BE2C (cell line): ENCODE measurements around the gene EPS8L2.

Source experiments
- DNase-seq: peaks from one replicate; pipeline ENCODE4 v3.0.0-alpha.2; 2020
- H3K27me3 ChIP-seq: fragments of 250-450 bp; sonication (Bioruptor Pico); 2 replicates; pipeline ENCODE4 v1.5.1; 2020; ENCODE audit warnings: mild to moderate bottlenecking
- H3K36me3 ChIP-seq: fragments of 250-450 bp; sonication (Bioruptor Pico); 2 replicates; pipeline ENCODE4 v1.5.1; 2020; ENCODE audit warnings: mild to moderate bottlenecking
- H3K4me1 ChIP-seq: fragments of 250-450 bp; sonication (Bioruptor Pico); 2 replicates; pipeline ENCODE4 v1.5.1; 2020
- H3K4me3 ChIP-seq: 2 replicates; pipeline ENCODE4 v1.5.1; 2011; ENCODE audit warnings: low read depth, low read length
- H3K9me3 ChIP-seq: fragments of 250-450 bp; sonication (Bioruptor Pico); 2 replicates; pipeline ENCODE4 v1.5.1; 2020
- TF ChIP-seq, protein P1 (sequence below): IDR thresholded peaks from 2 replicates; pipeline ENCODE4 v1.5.1; 2012; ENCODE audit warnings: mild to moderate bottlenecking, low read depth, low read length

EPS8L2 gene

DNA sequence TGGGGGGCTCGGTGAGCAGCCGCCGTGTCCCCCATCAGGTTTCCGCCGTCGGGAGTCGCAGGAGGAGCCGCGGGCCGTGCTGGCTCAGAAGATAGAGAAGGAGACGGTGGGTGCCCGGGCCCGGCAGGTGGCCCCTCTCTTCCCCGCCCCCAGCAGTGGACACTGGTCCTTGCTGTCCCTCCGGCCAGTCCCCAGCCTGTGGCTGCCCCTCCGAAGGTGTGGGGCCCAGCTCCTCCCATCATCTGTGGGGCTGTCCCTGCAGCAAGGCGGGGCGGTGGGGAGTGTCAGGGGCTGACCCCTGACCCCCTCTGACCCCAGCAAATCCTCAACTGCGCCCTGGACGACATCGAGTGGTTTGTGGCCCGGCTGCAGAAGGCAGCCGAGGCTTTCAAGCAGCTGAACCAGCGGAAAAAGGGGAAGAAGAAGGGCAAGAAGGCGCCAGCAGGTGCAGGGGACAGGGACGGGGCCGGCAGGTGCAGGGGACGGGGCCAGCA lies 15.3 kb downstream of the EPS8L2 start:
- H3K9me3 ChIP-seq, result no peaks in the 10 kb centered on the region
- DNase-seq, result no peak
- no peaks in the 10 kb centered on the region for H3K4me1 ChIP-seq
- H3K27me3 ChIP-seq, result peaks cover 48% of the 10 kb centered on the region
- no peaks in the 10 kb centered on the region for H3K36me3 ChIP-seq
- TF ChIP-seq, protein P1, sequence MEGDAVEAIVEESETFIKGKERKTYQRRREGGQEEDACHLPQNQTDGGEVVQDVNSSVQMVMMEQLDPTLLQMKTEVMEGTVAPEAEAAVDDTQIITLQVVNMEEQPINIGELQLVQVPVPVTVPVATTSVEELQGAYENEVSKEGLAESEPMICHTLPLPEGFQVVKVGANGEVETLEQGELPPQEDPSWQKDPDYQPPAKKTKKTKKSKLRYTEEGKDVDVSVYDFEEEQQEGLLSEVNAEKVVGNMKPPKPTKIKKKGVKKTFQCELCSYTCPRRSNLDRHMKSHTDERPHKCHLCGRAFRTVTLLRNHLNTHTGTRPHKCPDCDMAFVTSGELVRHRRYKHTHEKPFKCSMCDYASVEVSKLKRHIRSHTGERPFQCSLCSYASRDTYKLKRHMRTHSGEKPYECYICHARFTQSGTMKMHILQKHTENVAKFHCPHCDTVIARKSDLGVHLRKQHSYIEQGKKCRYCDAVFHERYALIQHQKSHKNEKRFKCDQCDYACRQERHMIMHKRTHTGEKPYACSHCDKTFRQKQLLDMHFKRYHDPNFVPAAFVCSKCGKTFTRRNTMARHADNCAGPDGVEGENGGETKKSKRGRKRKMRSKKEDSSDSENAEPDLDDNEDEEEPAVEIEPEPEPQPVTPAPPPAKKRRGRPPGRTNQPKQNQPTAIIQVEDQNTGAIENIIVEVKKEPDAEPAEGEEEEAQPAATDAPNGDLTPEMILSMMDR, result no peak
- no peak overlapping the region for H3K4me3 ChIP-seq

DNA sequence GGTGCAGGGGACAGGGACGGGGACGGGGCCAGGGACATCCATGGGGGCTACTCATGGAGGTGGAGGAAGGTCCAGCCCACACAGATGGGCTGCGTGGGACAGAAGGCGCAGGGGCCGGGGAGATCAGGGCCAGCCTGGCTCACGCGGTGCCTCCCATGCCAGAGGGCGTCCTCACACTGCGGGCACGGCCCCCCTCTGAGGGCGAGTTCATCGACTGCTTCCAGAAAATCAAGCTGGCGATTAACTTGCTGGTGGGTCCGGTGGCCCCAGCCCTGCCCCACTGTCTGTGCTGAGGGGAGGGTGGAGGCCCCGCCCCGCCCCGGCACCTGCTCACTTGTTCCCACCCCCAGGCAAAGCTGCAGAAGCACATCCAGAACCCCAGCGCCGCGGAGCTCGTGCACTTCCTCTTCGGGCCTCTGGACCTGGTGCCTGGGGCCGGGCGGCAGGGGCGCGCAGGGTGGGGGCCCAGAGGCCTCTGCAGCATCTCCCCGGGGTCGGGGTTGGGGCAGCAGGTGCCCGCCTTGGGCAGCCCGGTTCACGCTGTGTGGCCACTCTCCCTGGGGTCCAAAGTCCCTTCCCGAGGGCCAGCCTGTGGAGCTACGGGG lies 15.8 kb downstream of the EPS8L2 start:
- H3K27me3 ChIP-seq, result peaks cover 52% of the 10 kb centered on the region
- no peaks in the 10 kb centered on the region for H3K4me1 ChIP-seq
- H3K9me3 ChIP-seq, result no peaks in the 10 kb centered on the region
- H3K36me3 ChIP-seq, result no peaks in the 10 kb centered on the region
- TF ChIP-seq, protein P1, result no peak
- DNase-seq, result no peak
- H3K4me3 ChIP-seq, result no peak overlapping the region

DNA sequence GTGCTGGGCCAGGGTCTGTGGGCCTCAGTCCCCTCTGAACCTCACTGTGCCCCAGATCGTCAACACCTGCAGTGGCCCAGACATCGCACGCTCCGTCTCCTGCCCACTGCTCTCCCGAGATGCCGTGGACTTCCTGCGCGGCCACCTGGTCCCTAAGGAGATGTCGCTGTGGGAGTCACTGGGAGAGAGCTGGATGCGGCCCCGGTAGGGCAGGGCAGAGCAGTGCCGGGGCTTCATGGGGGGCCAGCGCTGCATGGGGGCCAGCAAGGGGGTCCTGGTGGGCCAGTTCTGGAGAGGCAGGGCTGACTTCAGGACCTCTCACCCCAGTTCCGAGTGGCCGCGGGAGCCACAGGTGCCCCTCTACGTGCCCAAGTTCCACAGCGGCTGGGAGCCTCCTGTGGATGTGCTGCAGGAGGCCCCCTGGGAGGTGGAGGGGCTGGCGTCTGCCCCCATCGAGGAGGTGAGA lies 16.3 kb downstream of the EPS8L2 start:
- TF ChIP-seq, protein P1, result no peak
- Histone ChIP-seq H3K4me1 (no peaks in the 10 kb centered on the region), H3K9me3 (no peaks in the 10 kb centered on the region), H3K27me3 (peaks cover 52% of the 10 kb centered on the region), H3K36me3 (no peaks in the 10 kb centered on the region), H3K4me3 (no peak overlapping the region)
- no peak for DNase-seq

DNA sequence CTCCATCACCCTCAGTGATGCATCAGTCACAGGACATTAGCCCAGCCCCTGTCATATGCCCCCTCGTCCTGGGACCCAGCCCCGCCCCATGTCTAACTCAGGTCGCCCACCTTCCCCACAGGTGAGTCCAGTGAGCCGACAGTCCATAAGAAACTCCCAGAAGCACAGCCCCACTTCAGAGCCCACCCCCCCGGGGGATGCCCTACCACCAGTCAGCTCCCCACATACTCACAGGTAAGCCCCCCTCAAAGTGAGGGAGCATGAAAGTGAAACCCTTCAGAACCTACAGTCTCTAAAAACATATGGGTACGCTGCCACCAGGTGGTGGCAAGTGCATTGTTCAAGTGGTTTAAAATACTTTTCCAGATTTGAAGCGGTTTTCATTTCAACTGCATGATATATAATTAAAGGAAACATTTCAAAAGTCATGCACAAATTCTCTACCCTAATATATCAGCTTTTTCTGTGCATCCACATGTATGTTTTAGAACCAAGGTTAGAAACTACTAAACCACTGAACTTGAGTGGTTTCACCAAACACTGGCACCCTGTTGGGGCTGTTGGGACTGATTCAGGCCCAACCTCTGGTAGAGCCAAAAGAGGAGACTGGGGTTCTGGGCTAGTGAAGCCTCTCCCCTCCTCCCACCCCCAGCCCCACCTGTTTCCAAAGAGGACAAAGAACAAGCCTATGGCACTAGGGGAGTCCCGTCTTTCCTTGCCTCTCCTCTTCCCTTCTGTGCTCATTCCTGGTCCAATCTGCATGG lies 17.3 kb downstream of the EPS8L2 start:
- H3K9me3 ChIP-seq, result no peaks in the 10 kb centered on the region
- no peaks in the 10 kb centered on the region for H3K4me1 ChIP-seq
- TF ChIP-seq, protein P1, result peak; percentile 55

DNA sequence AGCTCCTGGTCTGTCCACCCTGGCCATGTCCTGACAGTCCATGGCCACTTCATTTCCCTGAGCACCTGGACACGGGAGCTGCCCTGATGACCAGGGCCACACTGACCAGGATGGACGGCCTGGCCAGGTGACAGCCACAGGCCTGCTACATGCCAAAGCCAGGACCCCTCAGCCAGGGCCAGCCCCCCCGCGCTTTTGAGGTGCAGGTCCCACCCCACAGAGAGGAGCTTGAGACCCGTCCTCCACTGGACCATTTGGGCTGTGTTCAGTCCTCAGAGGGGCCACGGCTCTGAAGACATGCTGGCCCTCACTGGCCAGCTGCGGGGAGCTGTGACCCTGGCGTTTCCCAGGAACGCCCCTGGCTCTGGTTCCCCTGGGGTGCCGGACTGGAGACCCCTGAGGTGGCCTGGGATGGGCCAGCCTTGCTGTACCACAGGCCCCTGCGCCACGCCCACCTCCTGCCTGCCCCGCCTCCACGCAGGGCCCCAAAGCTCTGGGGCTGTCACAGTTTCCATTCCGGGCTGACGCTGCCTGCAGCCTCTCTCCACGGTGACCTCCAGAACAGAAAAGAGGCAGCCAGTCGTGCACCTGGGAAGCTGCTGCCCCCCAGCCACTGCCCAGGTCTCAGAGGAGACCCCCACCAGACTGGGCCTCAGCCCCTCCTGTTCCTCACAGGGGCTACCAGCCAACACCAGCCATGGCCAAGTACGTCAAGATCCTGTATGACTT lies 18.2 kb downstream of the EPS8L2 start:
- H3K9me3 ChIP-seq, result no peaks in the 10 kb centered on the region
- DNase-seq, result peak; percentile 8
- H3K4me1 ChIP-seq, result no peaks in the 10 kb centered on the region
- H3K27me3 ChIP-seq, result peaks cover 49% of the 10 kb centered on the region
- H3K4me3 ChIP-seq, result no peak overlapping the region
- TF ChIP-seq, protein P1, result no peak
- H3K36me3 ChIP-seq, result no peaks in the 10 kb centered on the region

More for the DNA sequence above, 17.3 kb downstream of the EPS8L2 start:
- Histone ChIP-seq H3K4me3 (no peak overlapping the region), H3K27me3 (peaks cover 52% of the 10 kb centered on the region), H3K36me3 (no peaks in the 10 kb centered on the region)
- DNase-seq, result peak; percentile 43
